Measurements from ENCODE around the gene TGFBR3L.

Gene TGFBR3L

GRCh38 chr19:7904074-7905020, 10.3 kb upstream of the TGFBR3L start:
- no peak for DNase-seq (ENCODE audit: low spot score)

- no peak for DNase-seq (ENCODE audit: low spot score)
Measured at GRCh38 chr19:7905268-7905667, 9.4 kb upstream of the TGFBR3L start.

- DNase-seq (ENCODE audit: low spot score), result no peak
Measured at GRCh38 chr19:7905859-7906258, 8.8 kb upstream of the TGFBR3L start.

- no peak for DNase-seq (ENCODE audit: low spot score)
Measured at GRCh38 chr19:7907122-7907521, 7.5 kb upstream of the TGFBR3L start.

- DNase-seq (ENCODE audit: low spot score), result no peak
Measured at GRCh38 chr19:7907544-7907943, 7.1 kb upstream of the TGFBR3L start.

- DNase-seq (ENCODE audit: low spot score), result no peak
Measured at GRCh38 chr19:7908078-7908699, 6.4 kb upstream of the TGFBR3L start.

- no peak for DNase-seq (ENCODE audit: low spot score)
Measured at GRCh38 chr19:7908742-7909461, 5.7 kb upstream of the TGFBR3L start.

GRCh38 chr19:7909471-7910067, 5.1 kb upstream of the TGFBR3L start:
- no peak for DNase-seq (ENCODE audit: low spot score)

- no peak for DNase-seq (ENCODE audit: low spot score)
Measured at GRCh38 chr19:7910321-7911161, 4.1 kb upstream of the TGFBR3L start.

- no peak for DNase-seq (ENCODE audit: low spot score)
Measured at GRCh38 chr19:7911508-7912143, 3.0 kb upstream of the TGFBR3L start.

GRCh38 chr19:7912144-7912696, 2.4 kb upstream of the TGFBR3L start:
- no peak for DNase-seq (ENCODE audit: low spot score)

- no peak for DNase-seq (ENCODE audit: low spot score)
Measured at GRCh38 chr19:7912697-7913564, 1.7 kb upstream of the TGFBR3L start.

GRCh38 chr19:7913652-7914051, 978 bp upstream of the TGFBR3L start:
- no peak for DNase-seq (ENCODE audit: low spot score)

GRCh38 chr19:7914099-7914498, 531 bp upstream of the TGFBR3L start:
- no peak for DNase-seq (ENCODE audit: low spot score)

GRCh38 chr19:7915250-7916102, 846 bp downstream of the TGFBR3L start:
- peak; percentile 1 for DNase-seq (ENCODE audit: low spot score)

GRCh38 chr19:7916103-7916954, 1.7 kb downstream of the TGFBR3L start:
- DNase-seq (ENCODE audit: low spot score), result no peak

GRCh38 chr19:7916955-7917266, 2.3 kb downstream of the TGFBR3L start:
- DNase-seq (ENCODE audit: low spot score), result no peak
